Right lobe of liver (tissue), 6 donors: ENCODE data around the gene SREBF2. TPM values are rescaled to one million over a fixed set of nuclear protein-coding genes. Genes with fewer than 3 reads are reported as not detected.
A peak's percentile ranks its signal among the peaks of the same experiment; 100 is the strongest.

Experiments used
- ATAC-seq, 4 donors: fragments of 200-7000 bp; cut with Tn5 transposase; one replicate each; pipeline ENCODE4 v1.9.1; 2020; ENCODE audit warnings: mild to moderate bottlenecking in 4 of 4, moderate library complexity in 4 of 4
- DNase-seq, 3 donors: peaks; one replicate each; pipeline ENCODE4 v3.0.0-alpha.2; 2020
- H3K27ac ChIP-seq, 3 donors: fragments of 200-600 bp; one replicate each; pipeline ENCODE4 v1.8.0; 2022
- H3K27me3 ChIP-seq, 2 donors: fragments of 200-600 bp; one replicate each; pipeline ENCODE4 v1.8.0; 2022
- H3K36me3 ChIP-seq, 4 donors: fragments of 200-600 bp; sonication (generic) in 1 of 4; one replicate each; pipeline versions ENCODE4 v1.5.1 to v1.8.0; 2017 to 2022; ENCODE audit warnings: control low read depth in 1 of 4
- H3K4me1 ChIP-seq, 4 donors: fragments of 200-600 bp; sonication (generic) in 1 of 4; one replicate each; pipeline versions ENCODE4 v1.5.1 to v1.8.0; 2017 to 2022; ENCODE audit warnings: control low read depth in 1 of 4
- H3K4me3 ChIP-seq, 3 donors: fragments of 200-600 bp; one replicate each; pipeline ENCODE4 v1.8.0; 2022
- H3K9me3 ChIP-seq, 4 donors: fragments of 200-600 bp; sonication (generic) in 1 of 4; one replicate each; pipeline versions ENCODE4 v1.5.1 to v1.8.0; 2017 to 2022; ENCODE audit warnings: control low read depth in 1 of 4
- POLR2A ChIP-seq: fragments of 450-650 bp; IDR thresholded peaks from one replicate; pipeline ENCODE4 v1.6.1; 2017; ENCODE audit warnings: antibody characterized with exemption, mild to moderate bottlenecking
- WGBS: methylation state at CpG from one replicate; pipeline ENCODE4 v1.1.6; 2018; ENCODE audit warnings: low coverage, low lambda C conversion rate; ENCODE audit not compliant: insufficient coverage; ENCODE audit errors: missing lambda C conversion rate; 5-methylcytosine and 5-hydroxymethylcytosine counted together
- intact Hi-C, 2 donors: fragments of 100-400 bp; cut with DNase I; formaldehyde crosslinking; loops; one replicate each; pipeline versions ENCODE4 v1.11.2 to v1.14.1; 2022
- total RNA-seq, 6 experiments: library from RNA; depleted of rRNA in 2 of 6; stranded (reverse); fragments of >200 nt in 2 of 6; fragmentation: NEBNext Ultra II Directional in 3 of 6; extraction: Animal tissue kit (Norgen Biotek cat#: 25700) in 3 of 6; gene quantifications; one replicate each; pipeline versions ENCODE4 v1.1.0 to v1.2.4, GENCODE V29; 2016 to 2023
- TF ChIP-seq, protein P1 (sequence below), 4 donors: fragments of 200-600 bp in 3 of 4; fragments of 450-650 bp in 1 of 4; IDR thresholded peaks; one replicate each; pipeline versions ENCODE4 v1.5.1 to v1.8.0; 2016 to 2022; ENCODE audit warnings: antibody characterized with exemption in 4 of 4, mild to moderate bottlenecking in 2 of 4
- donor health status: DM: no; HTN: yes; CAD: no.
- donor health status: DM: no; HTN: no; CAD: no.
- donor health status: DM: no; HTN: no; CAD: no.
- donor health status: DM: no; HTN: yes; CAD: no.
- donor health status: DM: no; HTN: yes; CAD: no.

SREBF2 gene
- total RNA-seq, 6 experiments from 2014 or later: 26.7 to 63.4 (median 37.2) TPM

DNA sequence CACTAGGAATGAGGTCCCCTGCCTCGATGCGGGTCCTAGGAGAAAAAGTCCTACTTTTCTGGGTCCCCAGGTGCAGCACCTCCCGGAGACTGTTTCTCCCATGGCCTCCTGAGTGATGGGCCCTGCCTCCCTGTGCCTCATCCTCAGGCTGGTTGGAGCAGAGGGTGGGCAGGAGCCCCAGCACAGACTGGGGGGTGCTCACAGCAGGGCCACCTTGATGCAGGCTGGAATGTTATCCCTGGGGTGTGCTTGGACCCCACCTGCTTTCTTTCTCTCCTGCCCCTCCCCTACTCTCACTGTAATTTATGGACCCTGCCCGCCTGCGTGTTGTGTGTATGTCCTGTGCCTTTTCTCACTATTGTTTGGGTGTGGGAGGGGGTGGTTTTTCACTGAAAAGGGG is 73.9 kb downstream of the SREBF2 start:
- Histone ChIP-seq H3K27me3 (peaks cover 0 to 21% of the 10 kb centered on the region in 2 donors), H3K27ac (no peak overlapping the region), H3K4me3 (no peak overlapping the region), H3K4me1 (peaks cover 0 to 35% (median 5%) of the 10 kb centered on the region in 4 donors), H3K9me3 (no peaks in the 10 kb centered on the region), H3K36me3 (peaks cover 0 to 34% (median 11%) of the 10 kb centered on the region in 4 donors)
- no peak for ATAC-seq
- intact Hi-C loops: no loop called here
- no peak for DNase-seq
- WGBS: 90% methylated on average over 3 of the region's 5 CpGs
- TF ChIP-seq, protein P1, sequence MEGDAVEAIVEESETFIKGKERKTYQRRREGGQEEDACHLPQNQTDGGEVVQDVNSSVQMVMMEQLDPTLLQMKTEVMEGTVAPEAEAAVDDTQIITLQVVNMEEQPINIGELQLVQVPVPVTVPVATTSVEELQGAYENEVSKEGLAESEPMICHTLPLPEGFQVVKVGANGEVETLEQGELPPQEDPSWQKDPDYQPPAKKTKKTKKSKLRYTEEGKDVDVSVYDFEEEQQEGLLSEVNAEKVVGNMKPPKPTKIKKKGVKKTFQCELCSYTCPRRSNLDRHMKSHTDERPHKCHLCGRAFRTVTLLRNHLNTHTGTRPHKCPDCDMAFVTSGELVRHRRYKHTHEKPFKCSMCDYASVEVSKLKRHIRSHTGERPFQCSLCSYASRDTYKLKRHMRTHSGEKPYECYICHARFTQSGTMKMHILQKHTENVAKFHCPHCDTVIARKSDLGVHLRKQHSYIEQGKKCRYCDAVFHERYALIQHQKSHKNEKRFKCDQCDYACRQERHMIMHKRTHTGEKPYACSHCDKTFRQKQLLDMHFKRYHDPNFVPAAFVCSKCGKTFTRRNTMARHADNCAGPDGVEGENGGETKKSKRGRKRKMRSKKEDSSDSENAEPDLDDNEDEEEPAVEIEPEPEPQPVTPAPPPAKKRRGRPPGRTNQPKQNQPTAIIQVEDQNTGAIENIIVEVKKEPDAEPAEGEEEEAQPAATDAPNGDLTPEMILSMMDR (IDR thresholded peaks at IDR 0.05): no peak
- TF ChIP-seq POLR2A: no peak

DNA sequence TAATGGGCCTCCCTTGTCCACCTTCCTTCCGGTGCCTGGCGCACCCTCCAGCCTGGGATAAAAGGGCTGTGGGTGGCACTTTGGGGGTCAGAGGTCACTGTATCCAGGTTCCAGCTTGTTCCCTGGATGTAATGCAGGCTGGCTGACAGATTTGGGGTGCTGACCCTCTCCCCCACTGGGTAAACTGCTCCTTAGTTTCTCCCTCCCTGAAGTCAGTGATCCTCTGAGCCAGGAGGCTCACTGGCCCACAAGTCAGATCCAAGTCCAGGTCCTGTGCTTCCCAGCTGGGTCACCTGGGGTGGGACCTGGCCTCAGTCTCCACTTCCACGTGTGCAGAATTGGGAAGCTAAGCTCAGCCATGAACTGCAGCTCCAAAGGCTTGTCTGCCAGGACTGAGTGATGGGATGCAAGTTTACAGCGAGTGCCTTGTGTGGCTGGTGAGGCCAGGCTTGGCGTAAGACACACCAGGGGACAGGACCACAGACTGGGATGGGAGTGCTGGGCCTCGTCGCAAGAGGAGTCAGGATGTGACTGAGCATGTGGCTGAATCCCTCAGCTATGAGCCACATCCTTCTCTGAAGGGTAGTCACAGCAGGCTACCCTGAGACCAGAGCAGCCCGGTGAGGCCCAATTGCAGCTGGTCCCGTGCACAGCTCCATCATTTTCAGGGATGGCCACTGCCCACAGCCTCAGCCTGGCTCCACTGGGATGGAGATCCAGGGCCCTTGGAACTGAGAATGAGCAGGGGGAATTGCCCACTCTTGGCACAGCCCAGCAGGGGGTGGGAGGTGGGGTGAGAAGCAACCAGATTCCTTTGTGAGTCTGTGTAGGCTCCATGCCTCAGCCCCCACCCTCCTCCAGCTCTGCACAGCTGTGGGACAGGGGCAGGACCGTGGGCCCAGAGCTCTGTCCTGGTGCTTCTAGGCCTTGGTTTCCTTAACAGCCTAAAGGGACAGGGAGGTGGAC is 74.8 kb downstream of the SREBF2 start:
- DNase-seq: peak in 1 of 3 donors; percentile 34
- peaks cover 0 to 32% (median 11%) of the 10 kb centered on the region in 4 donors for H3K36me3 ChIP-seq

DNA sequence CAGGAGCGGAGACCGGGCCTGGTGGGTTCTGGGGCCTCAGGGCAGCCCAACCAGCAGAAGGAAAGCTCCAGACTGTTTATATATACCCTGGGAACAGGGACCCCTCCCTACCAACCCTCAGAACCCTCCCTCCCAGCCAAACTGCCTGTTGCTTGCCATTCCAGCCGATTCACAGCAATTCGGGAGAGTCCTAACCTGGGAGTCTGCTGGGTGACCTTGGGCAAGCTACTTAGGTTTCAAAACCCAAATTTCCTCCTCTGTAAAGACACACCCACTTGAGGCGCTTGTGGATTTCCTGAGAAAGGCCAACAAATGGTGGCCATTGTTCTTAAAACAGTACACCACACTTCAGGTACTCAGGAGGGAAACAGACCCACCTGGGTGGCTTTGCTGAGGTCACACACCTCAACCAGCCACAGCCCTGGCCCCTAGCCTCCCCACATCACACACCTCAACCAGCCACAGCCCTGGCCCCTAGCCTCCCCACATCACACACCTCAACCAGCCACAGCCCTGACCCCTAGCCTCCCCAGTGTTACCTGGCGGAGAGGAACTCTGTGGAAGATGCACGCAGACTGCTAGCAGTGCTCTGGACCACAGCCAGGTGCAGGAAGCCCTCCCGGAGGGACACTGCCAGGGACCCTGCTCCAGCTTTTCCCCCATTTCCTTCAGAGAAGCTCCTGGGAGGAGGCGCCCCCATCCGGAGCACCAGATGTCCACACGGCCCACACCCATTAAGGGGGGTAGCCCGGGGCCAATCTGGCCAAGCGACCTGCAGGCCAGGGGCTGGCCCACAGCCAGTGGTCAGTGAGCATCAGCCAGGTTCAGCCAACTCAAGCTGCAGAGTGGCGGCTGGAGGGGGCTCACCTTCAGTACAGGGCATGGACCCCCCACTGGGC is 75.8 kb downstream of the SREBF2 start:
- 44% methylated on average over 7 of the region's 14 CpGs for WGBS
- H3K9me3 ChIP-seq: no peaks in the 10 kb centered on the region
- ATAC-seq (peak in 3 of 4 donors; percentile 16 to 44 (median 40)), DNase-seq (peak in 2 of 3 donors; percentile 44 to 60)
- peaks cover 0 to 33% of the 10 kb centered on the region in 2 donors for H3K27me3 ChIP-seq
- no peak overlapping the region for H3K4me3 ChIP-seq
- intact Hi-C loops: no loop called here
- peaks cover 0 to 29% (median 11%) of the 10 kb centered on the region in 4 donors for H3K36me3 ChIP-seq
- no peak for TF ChIP-seq POLR2A
- TF ChIP-seq, protein P1 (IDR thresholded peaks at IDR 0.05): no peak
- H3K4me1 ChIP-seq: peaks cover 0 to 21% (median 0%) of the 10 kb centered on the region in 4 donors
- H3K27ac ChIP-seq: no peak overlapping the region

More for the DNA sequence above, 74.8 kb downstream of the SREBF2 start:
- H3K4me3 ChIP-seq: no peak overlapping the region
- no peak overlapping the region for H3K27ac ChIP-seq
- ATAC-seq: no peak
- peaks cover 0 to 25% of the 10 kb centered on the region in 2 donors for H3K27me3 ChIP-seq
- 73% methylated on average over 2 of the region's 10 CpGs for WGBS
- intact Hi-C loops: no loop called here
- no peaks in the 10 kb centered on the region for H3K9me3 ChIP-seq
- H3K4me1 ChIP-seq: peaks cover 0 to 26% (median under 1%) of the 10 kb centered on the region in 4 donors
- TF ChIP-seq, protein P1 (IDR thresholded peaks at IDR 0.05): no peak
- no peak for TF ChIP-seq POLR2A

DNA sequence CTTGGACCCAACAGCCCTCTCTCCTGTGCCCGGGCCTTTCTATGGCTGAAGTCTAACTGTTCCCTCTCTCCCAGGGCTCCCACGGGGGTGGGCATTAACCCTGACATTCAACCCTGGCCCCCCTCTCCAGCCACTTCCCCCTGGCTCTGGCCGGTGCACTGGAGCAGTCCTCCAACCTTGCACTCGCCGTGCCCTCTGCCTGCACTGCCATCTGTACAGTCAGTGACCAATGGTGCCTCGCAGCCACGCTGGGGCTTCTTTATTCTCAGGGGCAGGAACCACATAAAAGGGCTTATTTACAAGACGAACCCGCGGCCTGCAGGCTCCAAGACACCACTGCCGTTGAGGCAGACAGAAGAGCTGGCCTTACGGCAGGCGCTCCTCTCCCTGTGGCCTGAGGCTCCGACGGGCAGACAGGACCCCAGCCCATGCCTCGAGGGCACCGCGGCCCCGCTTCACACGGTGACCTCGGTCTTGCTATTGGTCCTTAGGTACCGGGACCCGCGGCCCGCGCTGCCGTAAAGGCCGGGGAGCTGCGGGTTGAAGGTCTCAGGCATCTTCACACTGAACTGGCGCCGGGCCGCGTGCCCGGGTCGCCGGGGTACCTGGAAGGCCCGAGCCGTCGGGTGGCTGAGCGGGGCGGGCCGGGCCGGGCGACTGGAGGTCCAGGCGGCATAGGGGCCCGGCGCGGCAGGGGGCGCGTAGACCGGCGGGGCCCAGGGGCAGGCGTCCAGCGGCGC is 76.6 kb downstream of the SREBF2 start:
- Histone ChIP-seq H3K4me3 (peak overlapping the region in 1 of 3 donors; percentile 7), H3K27ac (no peak overlapping the region), H3K9me3 (no peaks in the 10 kb centered on the region), H3K4me1 (peaks cover 0 to 17% (median 0%) of the 10 kb centered on the region in 4 donors), H3K36me3 (peaks cover 0 to 20% (median 8%) of the 10 kb centered on the region in 4 donors), H3K27me3 (peaks cover 0 to 38% of the 10 kb centered on the region in 2 donors)
- WGBS: 26% methylated on average over 6 of the region's 55 CpGs
- intact Hi-C loops: no loop called here
- peak in 3 of 4 donors; percentile 8 to 27 (median 12) for ATAC-seq
- TF ChIP-seq POLR2A: no peak
- TF ChIP-seq, protein P1 (IDR thresholded peaks at IDR 0.05): no peak
- no peak for DNase-seq
